Lower leg skin (tissue), 3 donors: ENCODE results near the gene GNB5.

Source experiments
- POLR2A ChIP-seq, 2 donors: fragments of 450-650 bp; IDR thresholded peaks; one replicate each; pipeline ENCODE4 v1.6.1; 2016 to 2017; ENCODE audit warnings: antibody characterized with exemption in 2 of 2, mild to moderate bottlenecking in 1 of 2, moderate library complexity in 1 of 2
- TF ChIP-seq, protein P1 (sequence below), 3 donors: fragments of 450-650 bp; IDR thresholded peaks; one replicate each; pipeline ENCODE4 v1.5.1; 2016; ENCODE audit warnings: antibody characterized with exemption in 3 of 3, mild to moderate bottlenecking in 3 of 3, moderate library complexity in 2 of 3

DNA sequence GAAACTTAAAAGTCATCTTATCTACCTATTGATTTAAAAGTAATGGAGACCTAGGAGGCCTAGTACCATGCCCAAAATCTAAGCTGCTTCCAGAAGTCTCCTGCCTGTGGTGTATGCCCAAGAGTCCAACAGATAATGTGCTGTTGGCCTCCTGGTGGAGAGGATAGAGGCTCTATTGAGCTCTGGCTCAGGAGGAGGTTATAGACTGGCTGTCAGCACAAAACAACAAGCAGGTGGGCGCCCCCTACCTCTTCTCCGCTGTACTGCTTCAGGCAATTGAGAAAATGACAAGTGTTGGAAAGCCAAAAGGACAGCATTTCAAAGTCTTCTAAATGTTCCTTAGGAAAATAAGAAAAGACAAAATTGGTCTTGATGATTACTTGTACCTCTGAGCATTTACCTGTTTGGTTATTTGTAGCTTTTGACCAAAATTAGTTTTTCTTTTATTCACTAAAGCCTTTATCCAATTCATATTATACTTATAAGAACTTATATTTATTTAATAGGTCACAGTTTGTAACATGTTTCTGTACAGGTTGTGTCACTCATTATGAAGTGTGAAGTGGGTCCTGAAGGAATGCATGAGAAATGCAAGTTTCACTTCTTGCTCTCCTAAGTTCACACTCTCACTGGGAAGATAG lies 17.2 kb upstream of the GNB5 start:
- TF ChIP-seq, protein P1, sequence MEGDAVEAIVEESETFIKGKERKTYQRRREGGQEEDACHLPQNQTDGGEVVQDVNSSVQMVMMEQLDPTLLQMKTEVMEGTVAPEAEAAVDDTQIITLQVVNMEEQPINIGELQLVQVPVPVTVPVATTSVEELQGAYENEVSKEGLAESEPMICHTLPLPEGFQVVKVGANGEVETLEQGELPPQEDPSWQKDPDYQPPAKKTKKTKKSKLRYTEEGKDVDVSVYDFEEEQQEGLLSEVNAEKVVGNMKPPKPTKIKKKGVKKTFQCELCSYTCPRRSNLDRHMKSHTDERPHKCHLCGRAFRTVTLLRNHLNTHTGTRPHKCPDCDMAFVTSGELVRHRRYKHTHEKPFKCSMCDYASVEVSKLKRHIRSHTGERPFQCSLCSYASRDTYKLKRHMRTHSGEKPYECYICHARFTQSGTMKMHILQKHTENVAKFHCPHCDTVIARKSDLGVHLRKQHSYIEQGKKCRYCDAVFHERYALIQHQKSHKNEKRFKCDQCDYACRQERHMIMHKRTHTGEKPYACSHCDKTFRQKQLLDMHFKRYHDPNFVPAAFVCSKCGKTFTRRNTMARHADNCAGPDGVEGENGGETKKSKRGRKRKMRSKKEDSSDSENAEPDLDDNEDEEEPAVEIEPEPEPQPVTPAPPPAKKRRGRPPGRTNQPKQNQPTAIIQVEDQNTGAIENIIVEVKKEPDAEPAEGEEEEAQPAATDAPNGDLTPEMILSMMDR (IDR thresholded peaks at IDR 0.05): no peak
- TF ChIP-seq POLR2A (IDR thresholded peaks at IDR 0.05): no peak
